Small intestine (tissue), 7 donors: ENCODE measurements around the gene MAP2K5. TPM values are rescaled to one million over a fixed set of nuclear protein-coding genes. Genes with fewer than 3 reads are reported as not detected.

Experiments
- DNase-seq, 2 donors: peaks; one replicate each; pipeline versions ENCODE4 v3.0.0 to v3.0.0-alpha.2; 2013
- FAIRE-seq: peaks from 2 replicates; lab custom pipeline; 2012; peaks lifted over from hg19 to GRCh38; lab: Jason Lieb, UNC
- H3K27ac ChIP-seq, 3 donors: one replicate each; pipeline ENCODE4 v1.5.1; 2013; ENCODE audit warnings: low read length in 2 of 3, mild to moderate bottlenecking in 2 of 3, control low read depth in 1 of 3, inconsistent platforms in 1 of 3, low read depth in 1 of 3, moderate library complexity in 1 of 3
- H3K27me3 ChIP-seq, 3 donors: one replicate each; pipeline ENCODE4 v1.6.1; 2013; ENCODE audit warnings: low read length in 3 of 3, inconsistent platforms in 1 of 3; ENCODE audit not compliant: control insufficient read depth in 3 of 3, insufficient read depth in 3 of 3
- H3K36me3 ChIP-seq, 3 donors: one replicate each; pipeline ENCODE4 v1.6.1; 2013; ENCODE audit warnings: low read length in 3 of 3, inconsistent platforms in 1 of 3, low read depth in 1 of 3, mild to moderate bottlenecking in 1 of 3, moderate library complexity in 1 of 3; ENCODE audit not compliant: control insufficient read depth in 3 of 3, insufficient read depth in 2 of 3
- H3K4me1 ChIP-seq, 3 donors: one replicate each; pipeline ENCODE4 v1.6.1; 2013; ENCODE audit warnings: low read length in 2 of 3, inconsistent platforms in 1 of 3, low read depth in 1 of 3, mild to moderate bottlenecking in 1 of 3, moderate library complexity in 1 of 3; ENCODE audit not compliant: control insufficient read depth in 3 of 3, insufficient read depth in 2 of 3
- H3K4me3 ChIP-seq, 3 donors: one replicate each; pipeline ENCODE4 v1.5.1; 2013; ENCODE audit warnings: low read length in 3 of 3, control low read depth in 1 of 3, inconsistent platforms in 1 of 3, low read depth in 1 of 3, mild to moderate bottlenecking in 1 of 3, moderate library complexity in 1 of 3
- H3K9me3 ChIP-seq, 2 donors: one replicate each; pipeline ENCODE4 v1.6.1; 2013; ENCODE audit warnings: low read depth in 1 of 2, low read length in 1 of 2; ENCODE audit not compliant: control insufficient read depth in 2 of 2, insufficient read depth in 1 of 2
- WGBS, 3 donors: extraction: QIAGEN DNeasy Blood & Tissue Kit; methylation state at CpG; one replicate each; pipeline ENCODE4 v1.1.7; 2013; 5-methylcytosine and 5-hydroxymethylcytosine counted together
- polyA plus RNA-seq, 4 donors: library from polyadenylated mRNA; stranded (reverse) in 3 of 4; unstranded in 1 of 4; fragments of 200-250 nt in 3 of 4; fragments of 120-200 nt in 1 of 4; gene quantifications; one replicate each; pipeline versions ENCODE4 v1.2.1 to v1.2.3, GENCODE V29; 2013
- donor health status: healthy with polysubstance abuse.
- donor health status: control.
- donor health status: control.
- donor health status: Bipolar disorder and iron deficiency.
- donor health status: healthy.

Gene MAP2K5
- polyA plus RNA-seq, 4 donors = 10.5 to 15.6 (median 11.8) TPM

- no peak overlapping the region for H3K4me3 ChIP-seq
- FAIRE-seq (no peak), DNase-seq (no peak)
- no peaks in the 10 kb centered on the region for H3K9me3 ChIP-seq
- no peaks in the 10 kb centered on the region for H3K27me3 ChIP-seq
- WGBS, 3 donors = 77 to 95% (median 91%) methylated on average over 7 of the region's 7 CpGs
- peaks cover 0 to 23% (median 3%) of the 10 kb centered on the region in 3 donors for H3K36me3 ChIP-seq
- no peak overlapping the region for H3K27ac ChIP-seq
- peaks cover 0 to 4% (median 0%) of the 10 kb centered on the region in 3 donors for H3K4me1 ChIP-seq
Observed at GRCh38 chr15:67587331-67587730, 44.8 kb downstream of the MAP2K5 start.

GRCh38 chr15:67587754-67588153 lies 45.3 kb downstream of the MAP2K5 start:
- H3K4me1 ChIP-seq = peaks cover 0 to 4% (median 0%) of the 10 kb centered on the region in 3 donors
- peaks cover 0 to 23% (median 3%) of the 10 kb centered on the region in 3 donors for H3K36me3 ChIP-seq
- H3K9me3 ChIP-seq = no peaks in the 10 kb centered on the region
- 81 to 92% (median 84%) methylated on average over 3 of the region's 3 CpGs for WGBS, 3 donors
- no peak overlapping the region for H3K4me3 ChIP-seq
- DNase-seq (no peak), FAIRE-seq (no peak)
- no peaks in the 10 kb centered on the region for H3K27me3 ChIP-seq
- H3K27ac ChIP-seq = no peak overlapping the region

- H3K9me3 ChIP-seq = no peaks in the 10 kb centered on the region
- no peak overlapping the region for H3K27ac ChIP-seq
- DNase-seq = no peak
- no peak for FAIRE-seq
- H3K36me3 ChIP-seq = peaks cover 0 to 20% (median 3%) of the 10 kb centered on the region in 3 donors
- 93 to 98% (median 97%) methylated on average over 3 of the region's 3 CpGs for WGBS, 3 donors
- H3K27me3 ChIP-seq = no peaks in the 10 kb centered on the region
- H3K4me3 ChIP-seq = no peak overlapping the region
- peaks cover 0 to 8% (median 0%) of the 10 kb centered on the region in 3 donors for H3K4me1 ChIP-seq
Observed at GRCh38 chr15:67590191-67590590, 47.7 kb downstream of the MAP2K5 start.

- FAIRE-seq = no peak
- Histone ChIP-seq H3K36me3 (peaks cover 0 to 16% (median 3%) of the 10 kb centered on the region in 3 donors), H3K9me3 (no peaks in the 10 kb centered on the region), H3K4me3 (no peak overlapping the region), H3K4me1 (peaks cover 0 to 8% (median 0%) of the 10 kb centered on the region in 3 donors), H3K27ac (no peak overlapping the region), H3K27me3 (no peaks in the 10 kb centered on the region)
- no peak for DNase-seq
Observed at GRCh38 chr15:67592245-67592644, 49.7 kb downstream of the MAP2K5 start.

GRCh38 chr15:67593562-67593961 lies 51.1 kb downstream of the MAP2K5 start:
- peaks cover 0 to 8% (median 0%) of the 10 kb centered on the region in 3 donors for H3K4me1 ChIP-seq
- DNase-seq = no peak
- FAIRE-seq = no peak
- H3K36me3 ChIP-seq = peaks cover 0 to 9% (median 5%) of the 10 kb centered on the region in 3 donors
- no peaks in the 10 kb centered on the region for H3K9me3 ChIP-seq
- no peak overlapping the region for H3K4me3 ChIP-seq
- H3K27me3 ChIP-seq = no peaks in the 10 kb centered on the region
- WGBS, 3 donors = 89 to 92% (median 92%) methylated on average over 6 of the region's 6 CpGs
- H3K27ac ChIP-seq = no peak overlapping the region

GRCh38 chr15:67594770-67595169 lies 52.3 kb downstream of the MAP2K5 start:
- no peaks in the 10 kb centered on the region for H3K27me3 ChIP-seq
- H3K36me3 ChIP-seq = peaks cover 0 to 8% (median 6%) of the 10 kb centered on the region in 3 donors
- FAIRE-seq = no peak
- peaks cover 0 to 8% (median 0%) of the 10 kb centered on the region in 3 donors for H3K4me1 ChIP-seq
- no peak overlapping the region for H3K4me3 ChIP-seq
- no peaks in the 10 kb centered on the region for H3K9me3 ChIP-seq
- H3K27ac ChIP-seq = no peak overlapping the region
- DNase-seq = no peak

GRCh38 chr15:67595572-67595971 lies 53.1 kb downstream of the MAP2K5 start:
- no peaks in the 10 kb centered on the region for H3K9me3 ChIP-seq
- FAIRE-seq (peak; percentile 70), DNase-seq (no peak)
- peaks cover 0 to 8% (median 0%) of the 10 kb centered on the region in 3 donors for H3K4me1 ChIP-seq
- H3K27me3 ChIP-seq = no peaks in the 10 kb centered on the region
- no peak overlapping the region for H3K4me3 ChIP-seq
- H3K36me3 ChIP-seq = peaks cover 0 to 8% (median 3%) of the 10 kb centered on the region in 3 donors
- H3K27ac ChIP-seq = no peak overlapping the region

- H3K36me3 ChIP-seq = peaks cover 0 to 8% (median 2%) of the 10 kb centered on the region in 3 donors
- WGBS, 3 donors = 97 to 100% (median 99%) methylated on average over 2 of the region's 2 CpGs
- no peaks in the 10 kb centered on the region for H3K9me3 ChIP-seq
- no peaks in the 10 kb centered on the region for H3K27me3 ChIP-seq
- no peak overlapping the region for H3K4me3 ChIP-seq
- DNase-seq (no peak), FAIRE-seq (no peak)
- no peak overlapping the region for H3K27ac ChIP-seq
- H3K4me1 ChIP-seq = no peaks in the 10 kb centered on the region
Observed at GRCh38 chr15:67601073-67601472, 58.6 kb downstream of the MAP2K5 start.

GRCh38 chr15:67603063-67603462 lies 60.6 kb downstream of the MAP2K5 start:
- 90 to 97% (median 96%) methylated on average over 4 of the region's 4 CpGs for WGBS, 3 donors
- H3K4me3 ChIP-seq = no peak overlapping the region
- DNase-seq (no peak), FAIRE-seq (no peak)
- H3K27ac ChIP-seq = no peak overlapping the region
- H3K27me3 ChIP-seq = no peaks in the 10 kb centered on the region
- H3K9me3 ChIP-seq = no peaks in the 10 kb centered on the region
- peaks cover 0 to 5% (median 0%) of the 10 kb centered on the region in 3 donors for H3K36me3 ChIP-seq
- H3K4me1 ChIP-seq = peaks cover 0 to under 1% (median 0%) of the 10 kb centered on the region in 3 donors
